ENCODE results near the gene TMA7B.

Gene TMA7B

GRCh38 chr22:40007853-40008710 lies 47.9 kb downstream of the TMA7B start:
- Histone ChIP-seq H3K4me3 (ENCODE audit: low read depth, low read length) (no peak overlapping the region), H3K36me3 (no peaks in the 10 kb centered on the region), H3K9me3 (no peaks in the 10 kb centered on the region), H3K27me3 (no peaks in the 10 kb centered on the region), H3K4me1 (peaks cover 6% of the 10 kb centered on the region)
- no peak for TF ChIP-seq CTCF (IDR thresholded peaks at IDR 0.05; ENCODE audit: low read depth, low read length)
- no peak for DNase-seq

DNA sequence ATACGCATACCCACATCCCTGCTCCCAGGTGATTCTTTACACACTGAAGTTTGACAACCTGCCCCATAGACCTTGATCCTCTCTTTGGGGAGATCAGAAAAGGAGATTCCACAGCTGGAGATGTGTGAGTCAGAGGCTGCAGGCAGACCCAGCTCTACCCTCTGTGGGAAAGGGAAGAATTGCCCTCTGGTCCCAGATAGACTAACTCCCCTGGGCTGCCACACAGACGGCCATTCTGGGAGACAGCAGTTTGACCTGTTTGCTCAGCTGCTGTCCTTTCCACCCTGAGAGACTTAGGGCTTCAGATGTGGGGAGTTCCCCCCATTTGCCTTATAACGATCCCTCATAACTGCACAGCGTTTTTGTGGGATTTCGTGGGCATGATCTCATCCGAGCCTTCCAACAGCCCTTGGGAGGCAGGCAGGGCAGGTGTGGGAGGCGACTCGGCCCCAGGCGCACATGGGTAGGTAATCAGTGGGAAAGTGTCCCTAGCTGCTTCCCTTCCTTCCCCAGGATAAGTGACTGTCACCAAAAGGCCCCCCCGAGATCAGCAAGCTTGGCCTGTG lies 48.6 kb downstream of the TMA7B start:
- H3K9me3 ChIP-seq = no peaks in the 10 kb centered on the region
- DNase-seq = no peak
- no peaks in the 10 kb centered on the region for H3K36me3 ChIP-seq
- TF ChIP-seq CTCF (IDR thresholded peaks at IDR 0.05; ENCODE audit: low read depth, low read length) = no peak
- H3K27me3 ChIP-seq = no peaks in the 10 kb centered on the region
- H3K4me3 ChIP-seq (ENCODE audit: low read depth, low read length) = no peak overlapping the region
- H3K4me1 ChIP-seq = peaks cover 6% of the 10 kb centered on the region

DNA sequence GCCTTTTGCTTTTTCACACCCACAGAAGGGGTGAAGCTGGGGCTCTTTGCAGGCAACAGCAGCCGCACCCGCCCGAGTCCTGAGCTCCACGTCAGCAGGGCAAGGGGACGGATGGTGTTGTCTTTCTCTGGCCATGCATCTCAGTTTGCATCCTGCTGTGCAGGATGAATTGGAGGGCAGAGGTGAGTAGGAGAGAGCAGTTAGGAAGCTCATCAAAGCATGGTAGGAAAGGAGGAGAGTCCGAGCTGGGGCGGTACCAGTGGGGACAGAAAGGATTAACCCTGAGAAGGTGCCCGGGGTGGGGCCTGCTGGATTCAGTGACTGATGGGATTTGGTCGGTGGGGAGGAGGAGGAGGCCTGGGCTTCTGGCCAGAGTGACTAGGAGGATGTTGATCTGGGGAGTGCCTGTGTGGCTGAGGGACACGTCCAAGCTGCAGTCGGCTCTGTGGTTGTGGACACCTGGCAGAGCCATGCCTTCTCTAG lies 49.1 kb downstream of the TMA7B start:
- TF ChIP-seq CTCF (IDR thresholded peaks at IDR 0.05; ENCODE audit: low read depth, low read length) = no peak
- Histone ChIP-seq H3K27me3 (no peaks in the 10 kb centered on the region), H3K9me3 (no peaks in the 10 kb centered on the region), H3K4me3 (ENCODE audit: low read depth, low read length) (no peak overlapping the region), H3K4me1 (peaks cover 6% of the 10 kb centered on the region), H3K36me3 (no peaks in the 10 kb centered on the region)
- DNase-seq = no peak

GRCh38 chr22:40009951-40010671 lies 49.9 kb downstream of the TMA7B start:
- Histone ChIP-seq H3K27me3 (no peaks in the 10 kb centered on the region), H3K4me1 (peaks cover 4% of the 10 kb centered on the region), H3K9me3 (no peaks in the 10 kb centered on the region), H3K4me3 (ENCODE audit: low read depth, low read length) (no peak overlapping the region), H3K36me3 (no peaks in the 10 kb centered on the region)
- TF ChIP-seq CTCF (IDR thresholded peaks at IDR 0.05; ENCODE audit: low read depth, low read length) = no peak
- no peak for DNase-seq

- Histone ChIP-seq H3K9me3 (no peaks in the 10 kb centered on the region), H3K27me3 (no peaks in the 10 kb centered on the region), H3K36me3 (no peaks in the 10 kb centered on the region), H3K4me3 (ENCODE audit: low read depth, low read length) (no peak overlapping the region), H3K4me1 (no peaks in the 10 kb centered on the region)
- TF ChIP-seq CTCF (IDR thresholded peaks at IDR 0.05; ENCODE audit: low read depth, low read length) = no peak
- no peak for DNase-seq
Observed at GRCh38 chr22:40010746-40011145, 50.5 kb downstream of the TMA7B start.
